GM19452 (cell line): ENCODE measurements around the gene STOML1.
A peak's percentile ranks its signal among the peaks of the same experiment; 100 is the strongest.
"Not testable (repeated sequence)": the region's sequence is repeated elsewhere in the genome, so short reads cannot be mapped to it uniquely, and the experiment has no call there.

ENCODE experiments used
- ATAC-seq: cut with Tn5 transposase; IDR thresholded peaks from one replicate; pipeline ENCODE4 v1.9.1; 2021; ENCODE audit not compliant: unreplicated experiment

The STOML1 gene

GRCh38 chr15:73965094-73965757 is 26.9 kb downstream of the STOML1 start:
- ATAC-seq, result peak; percentile 22

- ATAC-seq, result peak; percentile 47
Observed at GRCh38 chr15:73964736-73965093, 27.4 kb downstream of the STOML1 start.

- ATAC-seq, result no peak
Observed at GRCh38 chr15:73962433-73962832, 29.7 kb downstream of the STOML1 start.

GRCh38 chr15:73960472-73961070 is 31.5 kb downstream of the STOML1 start:
- not testable (repeated sequence) for ATAC-seq

- ATAC-seq, result no peak
Observed at GRCh38 chr15:73959801-73960200, 32.3 kb downstream of the STOML1 start.

- ATAC-seq, result no peak
Observed at GRCh38 chr15:73959012-73959581, 33.0 kb downstream of the STOML1 start.

GRCh38 chr15:73957785-73958184 is 34.3 kb downstream of the STOML1 start:
- ATAC-seq, result no peak

- no peak for ATAC-seq
Observed at GRCh38 chr15:73957276-73957675, 34.8 kb downstream of the STOML1 start.

GRCh38 chr15:73956743-73957135 is 35.4 kb downstream of the STOML1 start:
- ATAC-seq, result no peak

GRCh38 chr15:73955861-73956742 is 36.0 kb downstream of the STOML1 start:
- ATAC-seq, result no peak

- ATAC-seq, result no peak
Observed at GRCh38 chr15:73955326-73955725, 36.8 kb downstream of the STOML1 start.

- ATAC-seq, result no peak
Observed at GRCh38 chr15:73954188-73955145, 37.6 kb downstream of the STOML1 start.

- ATAC-seq, result no peak
Observed at GRCh38 chr15:73952913-73953750, 39.0 kb downstream of the STOML1 start.

- no peak for ATAC-seq
Observed at GRCh38 chr15:73952171-73952912, 39.8 kb downstream of the STOML1 start.

GRCh38 chr15:73951601-73952000 is 40.5 kb downstream of the STOML1 start:
- ATAC-seq, result no peak

GRCh38 chr15:73950831-73951561 is 41.1 kb downstream of the STOML1 start:
- ATAC-seq, result no peak

- ATAC-seq, result no peak
Observed at GRCh38 chr15:73950479-73950830, 41.6 kb downstream of the STOML1 start.

GRCh38 chr15:73949496-73949895 is 42.6 kb downstream of the STOML1 start:
- no peak for ATAC-seq
